Limb (tissue), 2 donors: ENCODE data around the gene KIAA1549.

Source experiments
- DNase-seq, 2 donors: peaks; one replicate each; pipeline ENCODE4 v3.0.0-alpha.2; 2016; ENCODE audit errors: extremely low spot score in 2 of 2

KIAA1549 gene

GRCh38 chr7:138857728-138858127, 123.5 kb downstream of the KIAA1549 start:
- no peak for DNase-seq

DNA sequence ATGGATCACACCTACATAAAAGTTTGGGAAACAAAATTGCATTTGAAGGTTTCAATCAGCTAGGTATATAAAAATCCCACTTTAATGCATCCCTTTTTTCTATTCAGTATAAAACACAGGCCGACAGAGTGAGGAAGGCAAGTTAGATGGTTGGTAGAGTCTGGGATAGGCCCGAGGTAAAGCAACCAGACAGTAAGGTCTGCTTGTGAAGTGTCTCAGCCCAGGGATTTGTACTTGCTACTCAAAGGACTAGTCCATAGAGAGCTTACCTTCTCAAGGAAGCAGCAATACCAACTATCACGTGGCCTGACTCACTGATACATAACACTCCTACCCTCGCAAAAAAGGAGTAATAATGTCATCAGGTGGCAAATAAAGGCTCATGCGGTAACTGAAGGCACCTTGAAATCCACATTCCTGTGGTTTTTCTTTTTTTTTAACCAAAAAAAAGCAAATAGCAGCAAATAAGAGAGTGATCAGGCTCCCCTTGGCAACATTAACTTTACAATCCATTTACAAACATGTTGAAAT, 127.0 kb downstream of the KIAA1549 start:
- DNase-seq: no peak

DNA sequence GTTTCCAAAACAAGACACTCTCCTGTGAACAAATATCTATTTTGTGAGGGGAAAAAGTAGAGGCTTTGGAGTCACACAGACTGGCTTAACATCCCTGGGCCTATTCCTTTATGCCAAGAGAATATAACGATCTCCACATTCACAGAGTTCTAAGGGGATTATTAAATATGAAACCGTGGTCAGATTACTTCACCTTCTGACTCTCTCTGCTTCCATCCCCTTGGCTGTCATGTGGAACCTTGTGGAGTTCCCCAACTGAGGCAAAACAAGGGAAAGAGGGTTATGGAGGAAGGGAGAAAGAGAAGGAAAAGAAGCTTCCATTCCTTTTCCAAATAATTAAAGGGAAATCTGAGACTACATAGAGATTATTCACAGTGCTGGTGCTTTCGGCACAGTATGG, 127.7 kb downstream of the KIAA1549 start:
- DNase-seq: no peak

- DNase-seq: no peak
Observed at GRCh38 chr7:138852469-138852868, 128.7 kb downstream of the KIAA1549 start.

GRCh38 chr7:138849701-138850100, 131.5 kb downstream of the KIAA1549 start:
- DNase-seq: no peak

- DNase-seq: no peak
Observed at GRCh38 chr7:138848056-138848980, 132.9 kb downstream of the KIAA1549 start.

- no peak for DNase-seq
Observed at GRCh38 chr7:138845711-138846110, 135.5 kb downstream of the KIAA1549 start.

GRCh38 chr7:138843632-138844580, 137.3 kb downstream of the KIAA1549 start:
- no peak for DNase-seq

DNA sequence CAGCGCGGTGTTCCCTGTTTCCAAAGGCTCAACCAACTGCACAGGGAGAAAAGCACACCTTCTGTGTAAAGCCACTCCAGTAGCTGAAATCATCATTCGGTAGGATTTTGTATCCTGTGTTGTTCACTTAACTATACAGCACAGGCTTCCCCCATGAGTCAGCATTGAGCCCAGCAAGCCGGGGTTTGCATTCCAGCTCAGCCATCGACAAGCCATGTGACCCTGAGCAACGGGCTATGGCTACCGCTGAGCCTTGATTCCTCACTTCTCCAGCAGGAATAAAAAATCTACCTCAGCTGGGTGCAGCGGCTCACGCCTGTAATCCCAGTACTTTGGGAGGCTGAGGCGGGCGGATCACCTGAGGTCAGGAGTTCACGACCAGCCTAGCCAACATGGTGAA, 139.1 kb downstream of the KIAA1549 start:
- DNase-seq: no peak

GRCh38 chr7:138838166-138838565, 143.0 kb downstream of the KIAA1549 start:
- DNase-seq: no peak

- DNase-seq: no peak
Observed at GRCh38 chr7:138837627-138838026, 143.6 kb downstream of the KIAA1549 start.

- no peak for DNase-seq
Observed at GRCh38 chr7:138835087-138835486, 146.1 kb downstream of the KIAA1549 start.

GRCh38 chr7:138834583-138834982, 146.6 kb downstream of the KIAA1549 start:
- no peak for DNase-seq

GRCh38 chr7:138833596-138833995, 147.6 kb downstream of the KIAA1549 start:
- no peak for DNase-seq

DNA sequence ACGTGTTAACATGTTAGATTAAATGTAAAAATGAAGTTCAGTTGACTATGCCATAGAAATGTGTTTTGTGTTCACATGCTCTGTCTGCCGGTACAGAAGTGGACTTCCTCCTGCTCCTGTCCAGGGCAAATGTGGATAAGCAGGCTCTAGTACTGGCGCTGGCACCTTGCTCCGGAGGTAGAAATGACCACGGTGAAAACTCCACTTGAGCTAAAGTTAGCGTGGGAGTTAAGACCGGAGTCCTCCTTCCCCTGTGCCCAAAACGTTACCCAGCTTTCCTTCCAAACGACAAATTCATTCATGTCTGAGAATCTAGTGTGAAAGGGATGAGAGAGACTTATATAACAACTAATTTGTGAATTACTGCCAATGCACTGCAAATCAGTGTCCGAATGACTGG, 148.2 kb downstream of the KIAA1549 start:
- no peak for DNase-seq

- DNase-seq: no peak
Observed at GRCh38 chr7:138829335-138829734, 151.9 kb downstream of the KIAA1549 start.

GRCh38 chr7:138828302-138828701, 152.9 kb downstream of the KIAA1549 start:
- DNase-seq: no peak

DNA sequence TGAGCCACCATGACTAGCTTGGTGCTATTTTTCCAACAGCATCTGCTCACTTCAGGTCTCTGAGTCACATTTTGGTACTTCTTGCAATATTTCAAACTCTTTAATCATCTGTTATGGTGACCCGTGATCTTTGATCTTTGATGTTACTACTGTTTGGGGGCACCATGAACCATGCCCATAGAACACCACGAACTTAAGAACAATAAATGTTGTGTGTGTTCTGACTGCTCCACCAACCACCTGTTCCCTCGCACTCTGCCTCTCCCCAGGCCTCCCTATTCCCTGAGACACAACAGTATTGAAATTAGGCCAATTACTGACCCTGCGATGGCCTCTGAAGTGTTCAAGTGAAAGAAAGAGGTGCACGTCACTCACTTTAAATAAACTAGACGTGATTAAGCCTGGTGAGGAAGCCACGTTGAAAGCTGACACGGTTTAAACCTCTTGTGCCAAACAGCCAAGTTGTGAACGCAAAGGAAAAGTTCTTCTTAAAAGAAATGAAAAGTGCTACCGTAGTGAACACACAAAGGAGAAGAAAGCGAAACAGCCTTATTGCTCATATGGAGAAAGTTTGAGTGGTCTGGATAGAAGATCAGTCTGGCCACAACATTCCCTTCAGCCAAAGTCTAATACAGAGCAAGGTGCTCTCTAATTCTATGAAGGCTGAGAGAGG, 156.0 kb downstream of the KIAA1549 start:
- no peak for DNase-seq

DNA sequence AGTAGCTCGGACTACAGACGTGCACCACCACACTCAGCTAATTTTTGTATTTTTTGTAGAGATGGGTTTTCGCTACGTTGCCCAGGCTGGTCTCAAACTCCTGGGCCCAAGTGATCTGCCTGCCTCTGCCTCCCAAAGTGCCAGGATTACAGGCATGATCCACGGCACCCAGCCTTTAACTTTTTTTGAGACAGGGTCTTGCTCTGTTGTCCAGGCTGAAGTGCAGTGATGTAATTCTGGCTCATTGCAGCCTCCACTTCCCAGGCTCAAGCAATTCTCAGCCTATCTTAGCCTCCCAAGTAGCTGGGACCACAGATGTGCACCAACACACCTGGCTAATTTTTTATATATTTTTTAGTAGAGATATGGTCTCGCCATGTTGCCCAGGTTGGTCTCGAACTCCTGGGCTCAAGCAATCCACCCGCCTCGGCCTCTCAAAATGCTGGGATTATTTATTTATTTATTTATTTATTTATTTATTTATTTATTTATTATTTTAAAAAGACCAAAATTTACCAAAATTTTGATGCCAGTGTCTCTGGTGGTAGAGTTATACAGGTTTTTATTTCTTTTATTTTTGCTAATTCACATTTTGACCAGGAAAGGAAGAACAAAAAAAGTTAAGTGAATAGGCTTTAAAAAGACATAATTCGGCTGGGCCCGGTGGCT, 158.2 kb downstream of the KIAA1549 start:
- DNase-seq: no peak

GRCh38 chr7:138821912-138822311, 159.3 kb downstream of the KIAA1549 start:
- DNase-seq: no peak

- DNase-seq: no peak
Observed at GRCh38 chr7:138819625-138820024, 161.6 kb downstream of the KIAA1549 start.
